HG03159 (cell line): ENCODE measurements around the gene ARFRP1.

Experiments used
- ATAC-seq: cut with Tn5 transposase; IDR thresholded peaks from one replicate; pipeline ENCODE4 v1.9.1; 2021; ENCODE audit warnings: mild to moderate bottlenecking, moderate library complexity; ENCODE audit not compliant: unreplicated experiment

The ARFRP1 gene

DNA sequence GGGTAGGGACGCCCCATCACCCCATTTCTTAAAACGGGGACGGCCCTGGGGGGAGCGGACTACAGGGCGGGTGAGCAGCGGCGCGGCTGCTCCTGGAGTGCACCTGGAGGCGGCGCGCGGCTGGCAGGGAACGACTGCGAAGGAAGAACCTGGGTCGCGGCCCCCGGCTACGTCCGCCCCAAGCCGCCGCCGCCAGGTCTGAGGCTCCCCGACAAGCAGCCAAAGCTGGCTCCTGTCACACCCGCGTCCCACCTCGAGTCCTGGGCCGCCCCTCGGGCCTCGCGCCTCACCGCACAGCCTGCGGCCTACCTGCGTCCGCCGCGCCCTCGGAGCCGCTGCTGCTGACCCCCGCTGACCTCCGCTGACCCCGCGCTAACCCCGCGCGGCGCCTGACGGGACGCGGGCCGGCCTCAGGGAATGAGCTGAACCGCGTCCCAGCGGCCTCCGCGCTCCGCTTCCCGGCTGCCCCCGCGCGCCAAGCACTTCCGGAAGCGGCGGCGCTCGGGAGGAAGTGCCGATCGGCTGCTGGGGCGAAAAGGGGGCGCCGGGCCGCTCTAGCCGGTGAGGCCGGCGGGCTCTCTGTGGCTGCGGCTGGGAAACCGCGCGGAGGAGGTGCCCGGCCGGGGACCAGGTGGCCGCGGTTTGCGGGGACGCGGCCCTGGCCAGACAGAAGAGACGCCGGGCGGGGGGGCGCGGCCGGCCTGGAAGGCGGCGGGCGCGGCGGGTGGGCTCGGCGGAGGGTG lies at the start of gene ARFRP1, which contains the start of gene ZGPAT:
Gene ARFRP1, minus strand, starts transcription at position 419 of the 743 bp plus-strand sequence. CDS start 885 bp downstream, outside the sequence.
Gene ZGPAT, plus strand, starts transcription at position 482 of the 743 bp plus-strand sequence. CDS start 542 bp downstream, outside the sequence.
- peak; percentile 60 for ATAC-seq

GRCh38 chr20:63756648-63756991 lies 48.8 kb upstream of the ARFRP1 start:
- ATAC-seq = no peak

- no peak for ATAC-seq
These were observed 48.3 kb upstream of the ARFRP1 start for GRCh38 chr20:63755933-63756647.

- ATAC-seq = no peak
These were observed 46.2 kb upstream of the ARFRP1 start for GRCh38 chr20:63754008-63754407.

- ATAC-seq = no peak
These were observed 45.6 kb upstream of the ARFRP1 start for GRCh38 chr20:63753381-63753780.

- no peak for ATAC-seq
These were observed 44.8 kb upstream of the ARFRP1 start for GRCh38 chr20:63752411-63753101.

DNA sequence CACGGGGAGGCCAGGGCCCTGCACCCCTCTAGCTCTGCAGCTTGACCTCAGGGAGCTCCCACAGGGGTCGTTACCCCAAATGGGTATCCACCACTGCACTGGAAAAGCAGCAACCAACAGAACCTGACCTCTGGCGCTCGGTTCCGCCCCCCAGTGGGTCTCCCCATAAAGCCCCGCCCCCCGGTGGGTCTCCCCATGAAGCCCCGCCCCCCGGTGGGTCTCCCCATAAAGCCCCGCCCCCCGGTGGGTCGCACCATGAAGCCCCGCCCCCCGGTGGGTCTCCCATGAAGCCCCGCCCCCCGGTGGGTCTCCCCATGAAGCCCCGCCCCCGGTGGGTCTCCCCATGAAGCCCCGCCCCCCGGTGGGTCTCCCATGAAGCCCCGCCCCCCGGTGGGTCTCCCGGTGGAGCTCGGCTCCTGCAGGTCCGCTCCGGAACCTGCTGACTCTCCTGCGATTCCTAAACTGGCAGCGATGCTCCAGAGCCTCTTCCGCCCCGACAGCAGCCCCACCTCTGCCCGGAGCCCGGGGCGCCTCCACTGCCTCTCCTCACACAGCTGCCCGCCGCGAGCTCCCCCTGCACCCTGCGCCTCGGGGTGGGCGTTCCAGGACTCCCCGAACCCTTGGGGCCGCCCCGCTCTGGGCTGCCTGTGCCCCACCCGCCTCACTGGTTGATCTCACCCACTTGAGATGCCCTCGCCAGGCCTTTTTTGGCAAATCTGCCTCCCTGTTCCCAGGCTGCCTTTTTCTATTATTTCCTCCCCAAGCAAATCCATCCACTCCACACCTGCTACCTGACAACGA lies 43.9 kb upstream of the ARFRP1 start:
- no peak for ATAC-seq

GRCh38 chr20:63750807-63751470 lies 43.2 kb upstream of the ARFRP1 start:
- ATAC-seq = no peak

GRCh38 chr20:63749597-63750508 lies 42.1 kb upstream of the ARFRP1 start:
- ATAC-seq = no peak

GRCh38 chr20:63748934-63749270 lies 41.1 kb upstream of the ARFRP1 start:
- ATAC-seq = no peak

DNA sequence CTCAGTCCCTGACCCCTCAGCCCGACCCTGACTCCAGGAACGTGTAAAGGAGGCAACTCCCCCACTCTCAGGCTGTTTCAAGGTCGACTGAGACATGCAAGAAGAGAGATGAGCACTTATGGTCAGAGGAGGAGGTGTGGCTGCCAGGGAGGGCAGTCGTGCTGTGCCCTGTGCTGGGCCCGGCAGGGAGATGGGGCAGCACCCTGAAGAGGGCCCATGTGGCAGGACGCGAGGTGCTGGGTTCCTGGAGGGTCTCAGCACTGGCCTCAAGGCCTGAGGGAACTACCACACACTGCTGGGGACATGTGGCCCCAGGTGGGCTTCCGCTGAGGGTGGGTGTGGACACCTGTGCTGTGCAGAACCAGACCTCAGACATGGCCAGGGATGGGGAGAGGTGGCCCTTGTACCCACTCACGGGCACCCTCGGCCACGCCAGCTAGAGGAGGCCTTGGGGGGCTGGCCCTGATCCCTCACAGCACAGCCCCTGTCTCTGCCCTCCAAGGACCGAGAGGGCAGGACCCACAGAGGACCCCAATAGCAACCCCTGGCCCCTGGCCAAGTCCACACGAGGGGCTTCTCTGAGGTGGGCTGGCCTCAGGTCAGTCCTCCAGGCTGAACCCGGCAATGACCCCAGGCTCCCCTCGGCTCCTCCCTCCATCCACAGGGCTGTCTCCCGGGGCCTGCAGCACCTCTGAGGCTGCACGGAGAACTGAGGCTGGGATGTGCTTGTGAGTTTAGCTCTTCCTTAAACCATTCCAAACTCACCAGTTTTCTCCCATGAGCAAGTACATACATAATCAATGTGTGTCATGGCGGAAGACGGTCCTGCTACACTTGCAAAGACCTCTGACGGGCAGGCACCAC lies 40.5 kb upstream of the ARFRP1 start:
- ATAC-seq = no peak

DNA sequence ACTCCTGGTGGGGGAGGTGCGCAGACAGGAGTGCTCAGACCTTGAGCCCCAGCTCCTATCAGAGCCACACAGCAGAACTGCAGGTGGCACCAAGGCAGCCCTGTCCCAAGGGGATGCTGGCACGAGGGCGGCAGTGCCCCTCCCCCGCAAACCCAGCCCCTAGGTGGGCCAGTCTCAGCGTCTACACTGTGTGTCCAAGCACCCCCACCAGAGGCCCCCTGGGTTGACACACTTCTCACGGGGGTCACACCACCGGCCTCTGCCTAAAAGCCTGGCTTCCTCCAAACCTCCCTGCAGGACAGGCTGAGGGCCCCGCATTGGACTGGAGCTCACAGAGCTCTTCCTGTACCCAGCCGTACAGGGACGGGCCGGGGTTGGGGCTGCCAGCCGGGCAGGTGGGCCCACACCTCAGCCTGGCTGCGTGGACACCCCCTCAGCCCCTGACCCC lies 39.9 kb upstream of the ARFRP1 start:
- no peak for ATAC-seq

DNA sequence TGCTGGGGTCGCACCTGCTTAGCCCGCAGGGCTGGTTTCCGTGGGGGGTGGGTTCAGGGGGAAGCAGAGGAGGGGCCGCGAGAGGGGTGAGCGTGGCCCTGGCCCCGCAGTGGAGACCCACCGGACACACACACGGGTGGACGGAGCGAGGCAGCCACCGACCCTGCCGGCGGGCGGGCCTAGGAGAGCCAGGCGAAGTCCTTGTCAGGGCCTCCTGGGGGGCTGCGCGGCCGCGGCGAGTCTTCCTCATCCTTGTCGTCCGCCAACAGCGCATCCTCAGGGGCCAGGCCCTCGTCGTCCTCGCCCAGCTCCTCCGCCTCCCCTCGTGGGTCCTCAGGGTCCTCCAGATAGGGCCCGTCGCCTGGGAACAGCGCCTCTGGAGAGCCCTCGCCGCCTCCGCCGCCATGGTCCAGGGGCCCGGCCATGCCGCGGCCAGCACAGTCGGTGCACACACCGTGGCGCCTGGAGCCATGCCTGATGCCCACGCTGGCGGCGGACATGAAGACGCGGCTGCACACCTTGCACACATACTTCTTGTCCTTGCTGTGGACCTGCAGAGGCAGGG lies 39.1 kb upstream of the ARFRP1 start:
- ATAC-seq = no peak

DNA sequence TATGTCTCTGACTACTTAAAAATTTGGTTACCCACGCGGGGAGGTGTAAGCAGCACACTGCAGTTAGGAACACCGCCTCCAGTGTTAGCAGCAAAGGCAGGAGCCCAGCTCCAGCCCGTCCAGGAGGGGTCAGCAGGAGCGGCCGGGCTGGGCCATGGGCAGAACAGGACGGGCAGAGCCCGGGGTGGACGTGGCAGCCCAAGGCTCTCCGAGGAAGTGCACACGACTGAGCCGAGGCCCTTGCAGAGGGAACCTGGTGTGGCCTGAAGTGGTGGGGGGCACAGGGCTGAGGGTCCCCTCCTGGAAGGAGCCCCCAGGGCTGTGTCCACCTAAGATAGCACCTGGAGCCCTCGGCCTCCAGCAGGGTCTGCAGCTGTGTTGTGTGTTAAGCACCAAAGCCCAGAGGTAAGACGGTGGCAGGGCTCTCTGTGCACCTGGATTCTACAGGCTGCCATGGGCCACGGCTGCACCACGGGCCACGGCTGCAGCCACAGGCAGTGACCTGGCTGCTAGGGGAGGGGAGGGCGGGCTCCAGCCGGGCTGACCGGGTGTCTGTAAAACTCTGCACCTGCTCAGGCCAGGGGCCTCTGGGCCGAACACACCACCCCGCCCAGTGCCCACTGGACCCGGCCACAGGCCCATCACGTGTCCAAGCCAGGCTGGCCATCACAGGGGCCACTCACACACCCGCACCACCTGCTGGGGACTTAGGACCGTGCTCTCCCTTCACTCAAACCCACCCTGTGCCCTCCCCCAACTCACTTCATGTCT lies 38.4 kb upstream of the ARFRP1 start:
- ATAC-seq = no peak

DNA sequence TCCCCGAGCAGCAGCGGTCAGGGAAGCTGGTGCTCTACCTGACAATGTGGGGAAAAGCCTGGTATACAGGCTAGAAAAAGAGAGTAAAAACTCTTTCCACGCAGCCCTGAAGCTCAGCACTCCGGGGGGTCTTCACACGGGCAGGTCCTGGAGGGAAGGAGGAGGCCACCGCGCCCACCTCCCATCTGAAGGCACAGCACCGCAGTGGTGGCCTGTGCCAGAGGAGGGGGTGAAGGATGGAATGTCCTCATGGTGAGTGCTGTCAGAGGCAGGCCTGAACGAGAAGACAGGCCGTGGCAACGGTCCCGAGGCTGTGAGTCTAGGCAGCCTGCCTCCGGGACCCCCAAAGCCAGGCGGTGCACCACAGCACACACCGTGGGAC lies 37.6 kb upstream of the ARFRP1 start:
- no peak for ATAC-seq

DNA sequence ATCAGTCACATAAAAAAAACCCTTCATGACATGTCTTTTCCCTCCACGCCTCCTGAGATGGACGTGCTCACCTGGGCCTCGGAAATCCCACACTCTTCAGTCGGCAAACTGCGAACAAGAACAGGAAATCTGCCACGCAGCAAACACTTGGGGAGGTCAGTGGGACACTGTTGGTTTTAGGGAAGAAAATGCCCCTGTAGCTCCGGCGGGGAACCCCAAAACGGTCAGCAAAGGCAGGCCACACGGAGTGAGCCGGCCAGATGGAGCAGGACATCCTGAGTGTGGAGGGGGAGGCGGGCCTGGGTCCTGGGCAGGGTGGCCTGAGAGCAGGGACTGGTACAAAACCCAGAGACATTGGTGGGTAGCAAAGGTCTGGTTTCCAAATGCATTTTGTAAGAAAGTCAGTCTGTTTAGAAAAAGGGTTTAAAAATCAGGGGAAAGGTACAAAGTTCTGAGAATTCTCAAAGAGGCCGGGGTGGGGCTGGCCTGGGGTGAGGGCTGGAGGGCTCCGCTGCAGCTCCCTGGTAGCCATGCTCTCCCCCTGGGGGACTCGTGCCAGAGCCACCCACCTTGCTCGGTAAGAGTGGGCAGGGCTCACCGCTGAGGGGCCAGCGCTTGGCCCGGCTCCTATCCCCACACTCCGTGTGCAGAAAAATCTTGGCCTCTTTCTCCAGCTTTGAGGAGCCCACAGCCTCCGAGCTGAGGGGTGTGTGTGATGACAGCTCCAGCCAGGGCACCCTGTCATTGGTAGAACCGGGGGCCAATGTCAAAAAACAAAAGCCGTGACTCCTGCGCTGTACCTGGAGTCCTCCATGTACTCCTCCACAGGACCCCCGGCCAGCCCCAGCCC lies 37.0 kb upstream of the ARFRP1 start:
- ATAC-seq = no peak
